Daoy (cell line): ENCODE measurements around the gene ZNF586. TPM values are rescaled to one million over a fixed set of nuclear protein-coding genes. Genes with fewer than 3 reads are reported as not detected.
"Not testable (repeated sequence)": the region's sequence is repeated elsewhere in the genome, so short reads cannot be mapped to it uniquely, and the experiment has no call there.

Experiments
- DNase-seq: peaks from one replicate; pipeline ENCODE4 v3.0.0-alpha.2; 2015; ENCODE audit warnings: low read depth
- total RNA-seq: library from RNA; depleted of rRNA; stranded (reverse); fragments of >200 nt; shearing (Covaris generic); gene quantifications from 2 replicates; pipeline ENCODE4 v1.2.3, GENCODE V29; 2014; rRNA removed

The ZNF586 gene
- total RNA-seq, 1 experiment from 2014 or later: 12.8 TPM

- DNase-seq: not testable (repeated sequence)
Measured at GRCh38 chr19:57823155-57823554, 53.7 kb downstream of the ZNF586 start.

- not testable (repeated sequence) for DNase-seq
Measured at GRCh38 chr19:57823608-57824007, 54.1 kb downstream of the ZNF586 start.

GRCh38 chr19:57825511-57825910, 56.0 kb downstream of the ZNF586 start:
- DNase-seq: no peak

- no peak for DNase-seq
Measured at GRCh38 chr19:57829316-57829715, 59.8 kb downstream of the ZNF586 start.

- DNase-seq: peak; percentile 44
Measured at GRCh38 chr19:57830071-57830602, 60.7 kb downstream of the ZNF586 start, which contains the start of gene ZNF587B. ZNF587B (plus strand) TSS chr19:57830299; CDS start chr19:57830529, 230 bp downstream.

Other genes with a start within 250 kb of the ZNF586 start
- 3.4 and 4.0 TPM in 2 replicates for gene ZNF549, start 242.3 kb upstream of the ZNF586 start, total RNA-seq
- 9.7 and 34.5 TPM in 2 replicates for gene ZNF550, start 209.8 kb upstream of the ZNF586 start, total RNA-seq
- 2.9 and 5.1 TPM in 2 replicates for gene ZNF416, start 190.8 kb upstream of the ZNF586 start, total RNA-seq
- gene ZIK1, start 185.5 kb upstream of the ZNF586 start, total RNA-seq: 9.5 and 12.5 TPM in 2 replicates
- 7.5 and 15.1 TPM in 2 replicates for gene ZNF530, start 169.8 kb upstream of the ZNF586 start, total RNA-seq
- gene ZNF134, start 155.4 kb upstream of the ZNF586 start, total RNA-seq: 17.0 and 22.9 TPM in 2 replicates
- gene ZNF211, start 136.5 kb upstream of the ZNF586 start, total RNA-seq: 7.4 and 9.8 TPM in 2 replicates
- gene ZSCAN4, start 100.7 kb upstream of the ZNF586 start, total RNA-seq: not detected in 2 replicates
- 16.6 and 17.5 TPM in 2 replicates for gene ZNF551, start 87.7 kb upstream of the ZNF586 start, total RNA-seq
- not detected in 2 replicates for gene ZNF154, start 60.5 kb upstream of the ZNF586 start, total RNA-seq
- gene ZNF671, start 42.1 kb upstream of the ZNF586 start, total RNA-seq: 2.5 and 3.8 TPM in 2 replicates
- 8.1 and 17.7 TPM in 2 replicates for gene ZNF776, start 22.9 kb upstream of the ZNF586 start, total RNA-seq
- 4.4 and 4.5 TPM in 2 replicates for gene ZNF552, start 45.2 kb downstream of the ZNF586 start, total RNA-seq
- gene ZNF587B, start 60.6 kb downstream of the ZNF586 start, total RNA-seq: 14.9 and 16.9 TPM in 2 replicates
- 11.2 and 20.4 TPM in 2 replicates for gene ZNF587, start 80.2 kb downstream of the ZNF586 start, total RNA-seq
- 3.5 and 5.4 TPM in 2 replicates for gene ZNF814, start 119.4 kb downstream of the ZNF586 start, total RNA-seq
- gene ZNF417, start 146.9 kb downstream of the ZNF586 start, total RNA-seq: 5.9 and 7.4 TPM in 2 replicates
- 2.5 and 6.2 TPM in 2 replicates for gene ZNF418, start 165.7 kb downstream of the ZNF586 start, total RNA-seq
- gene ZNF256, start 178.0 kb downstream of the ZNF586 start, total RNA-seq: 2.9 and 4.4 TPM in 2 replicates
- gene C19orf18, start 204.9 kb downstream of the ZNF586 start, total RNA-seq: 0.11 TPM in 1 of 2 replicates, not detected in the other
- gene ZNF606, start 233.1 kb downstream of the ZNF586 start, total RNA-seq: 13.5 and 15.7 TPM in 2 replicates